ENCODE data around the gene AMELX.
A peak's percentile ranks its signal among the peaks of the same experiment; 100 is the strongest.

The AMELX gene

GRCh38 chrX:11273544-11273943, 19.7 kb upstream of the AMELX start:
- H3K4me3 Mint-ChIP-seq: no peak overlapping the region
- peaks cover 9 to 10% of the 10 kb centered on the region in 2 donors for H3K27me3 Mint-ChIP-seq
- no peak overlapping the region for H3K27ac Mint-ChIP-seq
- no peaks in the 10 kb centered on the region for H3K4me1 Mint-ChIP-seq
- no peaks in the 10 kb centered on the region for H3K36me3 Mint-ChIP-seq
- no peaks in the 10 kb centered on the region for H3K9me3 Mint-ChIP-seq
- ATAC-seq (replicated peaks): no peak
- no peak for DNase-seq

- no peak for DNase-seq
- H3K9me3 Mint-ChIP-seq: no peaks in the 10 kb centered on the region
- no peaks in the 10 kb centered on the region for H3K27me3 Mint-ChIP-seq
- no peaks in the 10 kb centered on the region for H3K36me3 Mint-ChIP-seq
- ATAC-seq (replicated peaks): no peak
- H3K4me1 Mint-ChIP-seq: no peaks in the 10 kb centered on the region
- no peak overlapping the region for H3K4me3 Mint-ChIP-seq
- no peak overlapping the region for H3K27ac Mint-ChIP-seq
These were observed 11.2 kb upstream of the AMELX start for GRCh38 chrX:11282043-11282442.

GRCh38 chrX:11285651-11286050, 7.6 kb upstream of the AMELX start:
- ATAC-seq (replicated peaks) (no peak), DNase-seq (no peak)
- H3K27me3 Mint-ChIP-seq: no peaks in the 10 kb centered on the region
- H3K36me3 Mint-ChIP-seq: no peaks in the 10 kb centered on the region
- H3K4me1 Mint-ChIP-seq: no peaks in the 10 kb centered on the region
- no peak overlapping the region for H3K27ac Mint-ChIP-seq
- H3K4me3 Mint-ChIP-seq: no peak overlapping the region
- no peaks in the 10 kb centered on the region for H3K9me3 Mint-ChIP-seq

- H3K36me3 Mint-ChIP-seq: no peaks in the 10 kb centered on the region
These were observed 5.7 kb upstream of the AMELX start for GRCh38 chrX:11287505-11287904.

GRCh38 chrX:11290416-11291102, 2.7 kb upstream of the AMELX start:
- no peaks in the 10 kb centered on the region for H3K4me1 Mint-ChIP-seq
- H3K4me3 Mint-ChIP-seq: no peak overlapping the region
- no peak for DNase-seq
- ATAC-seq (replicated peaks): no peak
- H3K27me3 Mint-ChIP-seq: peaks cover 9% of the 10 kb centered on the region in 2 donors
- H3K36me3 Mint-ChIP-seq: no peaks in the 10 kb centered on the region
- H3K9me3 Mint-ChIP-seq: no peaks in the 10 kb centered on the region
- H3K27ac Mint-ChIP-seq: no peak overlapping the region

More at GRCh38 chrX:11287505-11287904, 5.7 kb upstream of the AMELX start:
- ATAC-seq (replicated peaks) (no peak), DNase-seq (no peak)
- Mint-ChIP-seq H3K4me1 (no peaks in the 10 kb centered on the region), H3K27me3 (peaks cover 3 to 5% of the 10 kb centered on the region in 2 donors), H3K9me3 (no peaks in the 10 kb centered on the region), H3K27ac (no peak overlapping the region), H3K4me3 (no peak overlapping the region)

- no peak for ATAC-seq (replicated peaks)
- Mint-ChIP-seq H3K4me1 (no peaks in the 10 kb centered on the region), H3K4me3 (no peak overlapping the region), H3K9me3 (peaks cover 0 to 1% of the 10 kb centered on the region in 2 donors), H3K36me3 (no peaks in the 10 kb centered on the region), H3K27ac (no peak overlapping the region), H3K27me3 (peaks cover 17 to 31% of the 10 kb centered on the region in 2 donors)
- no peak for DNase-seq
These were observed 2.8 kb downstream of the AMELX start for GRCh38 chrX:11296051-11296450.

GRCh38 chrX:11298600-11298999, 5.4 kb downstream of the AMELX start:
- Mint-ChIP-seq H3K9me3 (peaks cover 0 to 1% of the 10 kb centered on the region in 2 donors), H3K27ac (peak overlapping the region; percentile 56), H3K4me1 (no peaks in the 10 kb centered on the region), H3K27me3 (peaks cover 8 to 25% of the 10 kb centered on the region in 2 donors), H3K4me3 (no peak overlapping the region), H3K36me3 (no peaks in the 10 kb centered on the region)
- ATAC-seq (replicated peaks) (no peak), DNase-seq (no peak)

GRCh38 chrX:11304829-11305228, 11.6 kb downstream of the AMELX start:
- Mint-ChIP-seq H3K27ac (no peak overlapping the region), H3K36me3 (no peaks in the 10 kb centered on the region), H3K27me3 (peaks cover 12 to 15% of the 10 kb centered on the region in 2 donors), H3K4me1 (no peaks in the 10 kb centered on the region), H3K9me3 (peaks cover 0 to 2% of the 10 kb centered on the region in 2 donors), H3K4me3 (no peak overlapping the region)
- no peak for DNase-seq
- ATAC-seq (replicated peaks): no peak

- H3K4me1 Mint-ChIP-seq: no peaks in the 10 kb centered on the region
- H3K27ac Mint-ChIP-seq: no peak overlapping the region
- no peak overlapping the region for H3K4me3 Mint-ChIP-seq
- no peak for ATAC-seq (replicated peaks)
- DNase-seq: no peak
- peaks cover 0 to 2% of the 10 kb centered on the region in 2 donors for H3K9me3 Mint-ChIP-seq
- H3K27me3 Mint-ChIP-seq: peaks cover 12 to 16% of the 10 kb centered on the region in 2 donors
- no peaks in the 10 kb centered on the region for H3K36me3 Mint-ChIP-seq
These were observed 12.4 kb downstream of the AMELX start for GRCh38 chrX:11305641-11306040.

GRCh38 chrX:11309220-11309619, 16.0 kb downstream of the AMELX start:
- H3K9me3 Mint-ChIP-seq: peaks cover 0 to 2% of the 10 kb centered on the region in 2 donors
- no peak overlapping the region for H3K4me3 Mint-ChIP-seq
- H3K4me1 Mint-ChIP-seq: no peaks in the 10 kb centered on the region
- H3K27me3 Mint-ChIP-seq: peaks cover 12 to 22% of the 10 kb centered on the region in 2 donors
- no peak overlapping the region for H3K27ac Mint-ChIP-seq
- ATAC-seq (replicated peaks) (no peak), DNase-seq (no peak)
- no peaks in the 10 kb centered on the region for H3K36me3 Mint-ChIP-seq

GRCh38 chrX:11311706-11312105, 18.5 kb downstream of the AMELX start:
- H3K4me3 Mint-ChIP-seq: no peak overlapping the region
- H3K36me3 Mint-ChIP-seq: no peaks in the 10 kb centered on the region
- peaks cover 13 to 19% of the 10 kb centered on the region in 2 donors for H3K27me3 Mint-ChIP-seq
- peaks cover 0 to 2% of the 10 kb centered on the region in 2 donors for H3K9me3 Mint-ChIP-seq
- no peak for ATAC-seq (replicated peaks)
- no peak for DNase-seq
- H3K27ac Mint-ChIP-seq: no peak overlapping the region
- H3K4me1 Mint-ChIP-seq: no peaks in the 10 kb centered on the region

- DNase-seq (no peak), ATAC-seq (replicated peaks) (no peak)
- H3K27ac Mint-ChIP-seq: peak overlapping the region; percentile 68
- H3K27me3 Mint-ChIP-seq: peaks cover 5 to 6% of the 10 kb centered on the region in 2 donors
- H3K9me3 Mint-ChIP-seq: no peaks in the 10 kb centered on the region
- no peaks in the 10 kb centered on the region for H3K36me3 Mint-ChIP-seq
- H3K4me3 Mint-ChIP-seq: no peak overlapping the region
- H3K4me1 Mint-ChIP-seq: no peaks in the 10 kb centered on the region
These were observed 26.8 kb downstream of the AMELX start for GRCh38 chrX:11319806-11320520.

- DNase-seq: no peak
- Mint-ChIP-seq H3K36me3 (no peaks in the 10 kb centered on the region), H3K9me3 (no peaks in the 10 kb centered on the region), H3K27ac (no peak overlapping the region), H3K4me3 (no peak overlapping the region), H3K4me1 (no peaks in the 10 kb centered on the region), H3K27me3 (no peaks in the 10 kb centered on the region)
- no peak for ATAC-seq (replicated peaks)
These were observed 28.8 kb downstream of the AMELX start for GRCh38 chrX:11321986-11322385.

- no peaks in the 10 kb centered on the region for H3K27me3 Mint-ChIP-seq
- no peak overlapping the region for H3K27ac Mint-ChIP-seq
- H3K9me3 Mint-ChIP-seq: no peaks in the 10 kb centered on the region
- H3K36me3 Mint-ChIP-seq: no peaks in the 10 kb centered on the region
- no peak for ATAC-seq (replicated peaks)
- peaks cover 0 to 2% of the 10 kb centered on the region in 2 donors for H3K4me1 Mint-ChIP-seq
- no peak for DNase-seq
- no peak overlapping the region for H3K4me3 Mint-ChIP-seq
These were observed 34.9 kb downstream of the AMELX start for GRCh38 chrX:11328134-11328533.

GRCh38 chrX:11329021-11329420, 35.8 kb downstream of the AMELX start:
- Mint-ChIP-seq H3K9me3 (no peaks in the 10 kb centered on the region), H3K27ac (no peak overlapping the region)
- ATAC-seq (replicated peaks): no peak

More at GRCh38 chrX:11329021-11329420, 35.8 kb downstream of the AMELX start:
- H3K36me3 Mint-ChIP-seq: no peaks in the 10 kb centered on the region
- no peaks in the 10 kb centered on the region for H3K27me3 Mint-ChIP-seq
- no peak for DNase-seq
- peaks cover 0 to 2% of the 10 kb centered on the region in 2 donors for H3K4me1 Mint-ChIP-seq
- no peak overlapping the region for H3K4me3 Mint-ChIP-seq
